Activated CD8-positive, alpha-beta memory T cell treated with anti-CD3 and anti-CD28 coated beads, Interleukin-2, amount 50 U/mL, for 1 hour (primary cell): ENCODE data around the gene DNASE2B.
"Not testable (repeated sequence)": the region's sequence is repeated elsewhere in the genome, so short reads cannot be mapped to it uniquely, and the experiment has no call there.

ENCODE experiments used
- DNase-seq: peaks from one replicate; pipeline ENCODE4 v3.0.0-alpha.2; 2020; ENCODE audit errors: extremely low read depth

The DNASE2B gene

DNA sequence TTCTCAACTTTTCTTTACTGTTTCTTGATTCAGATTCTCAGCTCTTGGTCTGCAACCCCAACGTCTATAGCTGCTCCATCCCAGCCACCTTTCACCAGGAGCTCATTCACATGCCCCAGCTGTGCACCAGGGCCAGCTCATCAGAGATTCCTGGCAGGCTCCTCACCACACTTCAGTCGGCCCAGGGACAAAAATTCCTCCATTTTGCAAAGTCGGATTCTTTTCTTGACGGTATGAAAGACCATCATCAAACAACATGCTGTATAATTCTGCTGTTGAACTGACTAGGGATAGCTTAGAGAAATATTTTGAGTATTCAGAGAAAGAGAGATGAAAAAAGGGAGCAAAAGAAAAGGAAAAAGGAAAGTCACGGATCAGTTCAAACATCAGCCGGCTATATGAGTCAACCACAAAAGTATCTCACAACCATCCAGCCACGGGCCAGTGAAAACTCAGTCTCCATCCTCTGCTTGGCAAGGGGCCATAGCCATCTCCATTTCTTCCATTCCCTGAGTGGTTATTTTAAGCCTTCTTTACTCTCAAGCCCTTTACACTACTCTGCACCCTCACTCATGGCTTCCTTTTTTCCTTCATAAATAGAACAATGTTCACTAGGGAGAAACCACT is 14.1 kb downstream of the DNASE2B start:
- no peak for DNase-seq

DNA sequence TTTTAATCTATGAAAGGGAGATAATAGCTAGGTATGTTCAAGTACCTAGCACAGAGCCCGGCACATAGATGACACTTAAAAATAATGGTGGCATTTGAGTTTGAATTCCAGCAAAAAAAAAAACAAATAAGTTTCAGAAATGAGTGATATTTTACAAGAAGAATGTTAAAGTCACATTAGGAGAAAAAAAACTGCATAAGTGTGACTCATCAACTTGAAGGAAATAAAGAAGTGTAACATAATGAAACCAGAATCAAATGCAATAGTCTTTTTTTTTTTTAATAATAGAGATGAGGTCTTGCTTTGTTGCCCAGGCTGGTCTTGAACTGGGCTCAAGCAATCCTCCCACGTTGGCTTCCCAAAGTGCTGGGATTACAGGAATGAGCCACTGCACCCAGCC is 17.1 kb downstream of the DNASE2B start:
- DNase-seq, result no peak

DNA sequence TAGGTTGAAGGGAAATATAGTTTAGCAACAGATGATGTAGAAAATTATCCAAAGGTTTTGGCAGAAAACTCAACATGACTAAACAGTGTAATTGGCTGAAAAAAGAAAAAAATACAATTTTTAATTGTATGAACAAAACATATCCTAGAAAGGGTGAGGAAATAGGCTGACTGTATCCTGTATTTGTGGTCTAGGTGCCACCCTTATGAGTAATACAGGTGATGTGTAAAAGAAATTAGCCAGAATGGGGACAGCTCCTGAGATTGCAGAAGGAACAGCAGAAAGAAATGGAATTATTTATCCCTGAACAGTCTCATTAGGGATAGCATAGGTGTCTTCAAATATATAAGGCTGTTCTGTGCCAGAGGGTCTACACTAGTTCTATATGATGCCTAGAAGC is 24.6 kb downstream of the DNASE2B start:
- DNase-seq, result no peak

DNA sequence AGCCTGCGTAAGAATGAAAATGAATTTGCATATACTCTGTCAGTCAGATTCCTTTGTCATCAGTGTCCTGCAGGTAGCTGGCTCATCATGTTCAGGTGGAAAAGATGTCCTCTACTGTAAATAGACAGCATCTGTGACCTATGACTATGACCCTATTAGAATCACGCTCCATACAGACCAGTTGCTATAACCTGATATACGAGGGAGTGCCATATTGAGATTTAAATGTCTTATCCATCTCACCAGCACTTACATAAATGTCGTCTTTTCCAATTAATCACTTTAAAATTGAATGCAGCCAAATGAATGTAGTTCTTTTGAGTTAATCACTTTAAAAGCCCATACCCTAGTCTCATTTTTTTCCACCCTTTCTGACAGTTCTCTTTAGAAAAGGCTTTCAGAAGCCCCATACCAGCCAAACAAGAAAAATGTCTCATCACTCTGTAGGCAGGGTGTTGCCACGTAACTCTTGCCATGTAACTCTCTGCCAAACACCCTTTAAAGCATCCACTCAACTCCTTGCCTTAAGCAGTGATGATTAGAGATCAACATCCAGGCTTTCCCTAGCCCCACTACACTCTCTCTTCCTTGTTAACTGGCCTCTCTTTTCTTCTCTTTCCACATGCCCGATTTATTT is 26.3 kb downstream of the DNASE2B start:
- no peak for DNase-seq

DNA sequence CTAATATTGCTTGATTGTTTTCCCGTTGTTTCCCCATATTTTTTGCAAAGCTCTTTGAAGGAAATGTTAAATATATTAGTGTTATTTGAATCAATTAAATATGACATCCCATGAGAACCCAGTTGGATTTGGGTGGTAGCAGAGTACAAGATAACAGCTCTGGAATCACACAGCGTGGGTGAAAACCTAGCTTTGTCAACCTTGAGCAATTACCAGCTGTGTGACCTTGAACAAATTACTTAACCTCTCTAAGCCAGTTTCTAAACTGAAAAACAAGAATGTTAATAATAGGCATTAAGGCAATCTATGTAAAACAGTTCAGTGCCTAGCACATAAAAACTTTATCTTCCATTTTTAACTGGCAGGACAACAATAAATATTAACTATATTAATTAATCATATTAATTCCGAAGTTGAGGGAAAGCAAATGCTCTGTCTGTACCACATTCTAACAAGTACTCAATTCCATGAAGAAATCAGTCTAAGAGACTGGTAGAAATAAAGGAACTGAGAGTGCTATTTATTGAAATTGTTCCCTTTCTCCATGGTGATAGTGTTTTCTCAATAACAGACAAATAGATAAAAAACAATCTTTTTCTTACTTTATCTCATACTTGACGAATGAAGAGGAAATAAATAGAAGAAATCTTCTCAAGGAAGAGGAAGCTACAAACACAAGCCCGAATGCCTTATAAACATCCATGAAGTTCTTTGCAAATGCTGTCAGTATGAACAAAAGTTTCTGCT is 27.0 kb downstream of the DNASE2B start:
- no peak for DNase-seq

DNA sequence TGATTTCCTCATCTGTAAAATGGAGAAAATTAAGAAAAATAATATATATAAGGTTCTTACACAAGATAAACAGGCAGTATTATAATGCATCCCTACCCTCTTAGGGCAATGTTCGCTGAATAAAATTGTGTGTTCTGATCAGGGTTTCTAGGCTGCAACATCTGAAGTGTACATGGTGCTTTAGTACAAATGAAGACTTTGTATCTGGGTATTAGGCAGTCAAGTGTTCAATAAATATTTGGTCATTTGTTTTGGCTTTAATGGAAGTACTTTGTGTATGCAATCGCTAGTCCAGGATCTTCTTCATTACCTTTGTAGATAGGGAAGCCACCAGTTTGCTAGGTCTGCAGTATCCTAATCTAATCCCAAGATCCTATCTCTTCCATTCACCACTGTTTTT is 28.1 kb downstream of the DNASE2B start:
- DNase-seq, result no peak

DNA sequence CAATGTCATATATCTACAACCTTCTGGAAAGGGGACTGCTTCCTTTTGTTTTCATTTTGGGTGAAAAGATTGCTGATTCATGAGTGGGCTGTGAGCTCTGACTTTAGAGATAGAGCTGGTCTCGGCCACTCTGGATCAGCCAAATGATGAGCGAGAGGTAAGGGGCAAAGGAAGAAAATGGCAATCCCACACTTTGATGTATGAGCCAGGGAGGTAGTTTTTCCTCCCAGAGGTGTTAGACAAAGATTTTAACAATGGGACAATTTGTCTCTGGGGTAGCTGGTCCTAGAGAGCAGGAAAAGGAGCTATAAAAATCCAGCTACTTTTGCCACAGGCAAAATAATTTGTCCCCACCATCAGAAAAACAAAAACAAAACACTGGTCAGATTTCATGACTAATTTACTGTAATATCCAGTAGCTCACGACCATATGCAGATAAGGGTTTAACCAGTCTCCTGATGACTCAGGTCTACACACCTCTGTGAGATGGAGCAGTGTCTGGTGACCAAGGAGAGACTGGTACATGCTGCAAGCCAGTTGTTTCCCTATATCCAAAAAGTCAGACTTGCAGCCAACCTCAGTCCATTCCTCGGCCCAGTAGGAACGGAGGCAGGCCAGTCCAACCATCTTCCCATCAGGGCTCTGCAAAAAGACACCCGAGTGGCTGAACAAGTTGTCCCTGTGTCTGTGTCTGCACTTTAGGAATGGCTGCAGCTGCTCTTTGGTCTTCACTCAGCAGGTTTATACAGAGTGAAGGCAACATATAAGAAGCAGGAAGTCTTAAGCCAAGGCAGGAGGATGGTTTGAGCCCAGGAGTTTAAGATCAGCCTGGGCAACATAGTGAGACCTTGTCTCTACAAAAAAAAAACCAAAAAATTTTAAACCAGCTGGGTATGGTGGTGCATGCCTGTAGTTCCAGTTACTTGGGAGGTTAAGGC is 29.2 kb downstream of the DNASE2B start:
- no peak for DNase-seq

DNA sequence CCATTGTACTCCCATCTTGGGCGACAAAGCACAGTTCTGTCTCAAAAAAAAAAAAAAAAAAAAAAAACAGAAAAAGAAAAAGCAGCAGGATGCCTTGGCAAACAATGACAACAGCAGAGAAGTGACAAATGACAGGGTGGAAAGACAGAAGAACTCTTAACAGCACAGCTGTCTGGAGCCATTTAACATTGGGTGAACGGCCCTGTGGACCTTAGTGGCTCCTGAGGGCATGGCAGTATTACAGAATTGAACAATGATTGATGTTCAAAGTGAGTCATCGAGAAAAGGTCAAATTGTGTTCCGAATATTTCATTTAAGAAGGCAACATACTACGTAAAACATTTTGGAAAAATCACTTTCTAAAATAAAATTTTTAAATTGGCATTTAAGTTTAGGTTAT is 30.0 kb downstream of the DNASE2B start:
- DNase-seq, result no peak

DNA sequence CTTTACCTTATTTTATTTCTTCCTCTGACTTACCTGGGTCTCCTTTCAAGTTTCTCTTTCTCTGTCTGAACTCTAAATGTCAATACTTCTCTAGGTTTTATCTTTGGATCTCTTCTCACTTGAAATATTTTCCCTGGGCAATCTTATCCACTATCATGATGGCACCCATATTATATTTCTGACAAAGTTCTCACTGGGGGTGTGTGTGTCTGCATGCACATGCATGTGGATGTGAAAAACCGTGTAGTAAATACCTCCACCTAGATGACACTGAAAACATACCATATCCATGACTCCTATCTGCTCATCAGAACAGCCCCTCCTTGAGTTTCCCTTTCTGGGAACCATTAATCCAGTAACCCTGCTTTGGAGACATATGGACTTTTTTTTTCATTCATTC is 30.9 kb downstream of the DNASE2B start:
- DNase-seq, result no peak

DNA sequence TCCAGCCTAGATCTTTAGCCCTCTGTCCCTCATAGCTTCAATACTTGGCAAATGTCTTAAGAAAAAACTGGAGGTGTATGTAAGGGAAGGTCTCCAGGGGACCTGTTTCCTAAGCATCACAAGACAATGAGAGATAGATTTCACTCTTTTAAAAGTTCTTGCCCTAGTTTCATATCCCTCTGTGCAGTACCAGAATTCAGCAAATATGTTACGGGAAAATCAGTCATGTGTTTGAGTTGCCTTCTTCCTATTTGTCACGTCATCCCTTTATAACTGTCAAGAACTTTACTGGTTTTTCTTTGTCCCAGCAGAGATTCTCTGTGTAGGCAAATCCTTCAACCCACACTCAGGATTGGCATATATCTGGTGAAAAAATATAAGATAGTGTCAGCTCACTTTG is 32.3 kb downstream of the DNASE2B start:
- DNase-seq, result no peak

DNA sequence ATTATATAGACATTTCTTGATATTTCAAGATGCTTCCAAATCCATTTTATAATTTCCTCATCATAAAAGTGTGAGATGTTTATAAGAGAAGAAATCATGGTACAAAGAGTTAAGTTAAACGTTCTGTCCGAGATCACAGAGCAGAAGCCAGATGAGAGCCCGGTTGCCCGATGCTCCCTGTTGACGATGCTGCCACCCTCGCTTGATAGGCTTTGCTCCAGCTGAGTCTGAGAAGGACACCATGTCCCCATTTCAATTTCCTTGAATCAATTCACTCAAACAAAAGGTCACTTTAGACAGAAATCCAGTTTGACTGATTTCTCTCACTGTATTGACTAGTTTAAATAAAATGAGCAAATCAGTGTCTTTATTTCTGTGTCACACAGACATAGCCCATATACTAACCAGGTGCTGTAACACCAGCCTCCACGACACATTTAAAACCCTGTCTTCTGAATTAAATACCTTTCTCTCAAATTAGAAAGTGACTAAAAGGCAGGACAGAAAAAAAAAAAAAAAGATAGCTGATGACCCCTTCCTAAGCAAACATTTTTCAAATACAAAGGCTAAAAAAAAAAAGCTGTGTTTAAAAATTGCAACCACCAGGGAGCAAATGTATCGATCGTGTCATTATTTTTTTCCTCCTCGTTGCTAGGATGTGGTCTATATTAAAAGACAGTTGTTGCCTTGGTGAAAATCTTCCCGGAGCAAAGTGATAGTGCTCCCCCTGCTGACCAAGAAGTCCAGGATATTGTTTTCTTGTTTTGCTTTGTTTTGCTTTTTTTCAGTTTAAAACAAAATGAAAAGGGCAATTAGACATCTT is 35.2 kb downstream of the DNASE2B start:
- peak; percentile 35 for DNase-seq

DNA sequence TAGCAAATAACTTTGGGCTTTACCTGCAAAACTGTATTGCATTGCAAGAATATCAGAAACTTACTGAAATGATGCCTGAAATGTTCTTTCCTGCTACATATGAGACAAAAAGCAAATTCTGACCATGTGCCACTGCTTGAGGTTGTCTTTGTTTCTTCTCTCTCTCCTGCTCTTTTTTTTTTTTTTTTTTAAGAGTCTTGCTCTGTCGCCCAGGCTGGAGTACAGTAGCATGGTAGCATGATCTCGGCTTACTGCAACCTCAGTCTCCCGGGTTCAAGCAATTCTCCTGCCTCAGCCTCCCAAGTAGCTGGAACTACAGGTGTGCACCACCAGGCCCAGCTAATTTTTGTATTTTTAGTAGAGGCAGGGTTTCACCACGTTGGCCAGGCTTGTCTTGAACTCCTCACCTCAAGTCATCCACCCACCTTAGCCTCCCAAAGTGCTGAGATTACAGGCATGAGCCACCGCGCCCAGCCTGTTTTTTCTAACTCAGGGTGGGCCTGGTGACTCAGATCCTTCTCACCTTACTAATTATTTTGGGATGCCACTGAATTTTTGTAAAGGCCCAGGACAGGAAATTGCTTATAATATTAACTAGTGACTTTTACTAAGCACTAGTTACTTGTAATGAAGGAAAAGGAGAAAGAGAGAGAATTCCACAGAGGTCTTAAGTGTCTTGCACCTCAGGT is 35.9 kb downstream of the DNASE2B start:
- DNase-seq, result no peak

DNA sequence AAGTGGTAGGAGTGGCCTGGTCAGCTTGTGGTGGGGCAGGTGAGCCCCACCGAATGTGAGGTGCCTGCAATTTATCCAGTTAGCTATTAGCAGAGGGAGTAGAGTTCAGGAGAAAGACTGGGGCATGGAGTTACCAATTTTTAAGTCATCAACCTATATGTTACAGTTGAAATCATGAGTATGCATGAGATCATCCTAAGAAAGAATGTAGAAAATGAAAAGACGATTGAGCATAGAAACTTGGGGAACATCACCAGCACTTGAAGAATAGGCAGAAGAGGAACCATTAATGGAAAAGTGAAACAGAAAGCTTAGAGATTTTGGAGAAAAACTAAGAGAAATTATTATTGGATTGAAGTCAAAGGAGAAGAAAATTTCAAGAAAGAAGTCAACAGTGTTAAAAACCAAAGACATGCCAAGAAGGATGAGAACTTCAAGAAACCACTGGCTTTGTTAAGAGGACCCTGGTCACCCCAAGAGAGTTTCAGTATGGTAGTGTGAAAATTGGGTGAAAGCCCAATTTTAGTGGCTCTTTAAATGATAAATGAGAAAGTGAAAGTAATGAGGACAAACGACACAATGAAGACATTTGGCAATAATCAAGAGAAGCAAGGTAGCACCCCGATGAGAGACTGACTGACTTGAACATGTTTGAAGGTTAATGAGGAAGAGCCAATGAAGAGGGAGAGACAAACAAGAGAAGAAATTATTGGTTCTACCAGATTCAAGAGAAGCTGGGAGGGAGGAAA is 36.7 kb downstream of the DNASE2B start:
- DNase-seq, result no peak

DNA sequence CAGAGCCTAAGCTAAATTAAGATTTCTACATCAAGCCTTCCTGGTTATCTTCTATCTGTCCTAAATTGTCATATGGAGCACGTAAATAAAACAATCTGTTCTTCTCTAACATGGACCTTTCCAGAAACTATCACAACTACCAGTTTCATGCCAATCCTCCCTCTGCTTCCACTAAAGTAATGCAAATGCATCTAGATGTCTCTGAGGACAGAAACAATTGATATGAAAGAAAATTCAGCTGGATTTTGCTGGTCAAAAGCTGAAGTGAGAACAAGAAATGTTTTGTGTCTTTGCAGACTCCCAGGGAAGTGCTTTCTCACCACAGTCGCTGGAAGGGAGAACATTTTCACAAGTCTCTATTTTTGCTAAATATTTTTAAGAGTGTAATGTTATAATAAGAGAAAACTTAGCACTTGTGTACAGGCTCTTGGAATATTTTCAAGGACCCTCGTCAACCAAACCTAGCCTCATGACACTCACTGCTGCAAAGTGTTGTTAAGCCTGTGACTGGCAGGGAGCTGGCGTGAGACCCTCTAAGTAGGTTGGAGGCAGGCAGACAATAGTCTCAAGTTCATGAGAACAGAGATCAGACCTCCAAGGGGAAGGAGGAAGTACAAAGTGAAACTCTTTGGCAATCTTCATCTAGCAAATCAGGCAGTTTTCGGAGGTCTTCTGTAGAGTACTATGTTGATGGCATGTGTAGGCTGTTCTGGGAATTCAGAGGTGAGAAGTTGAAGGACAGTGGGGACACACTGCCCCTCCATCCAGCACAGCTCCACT is 38.8 kb downstream of the DNASE2B start:
- no peak for DNase-seq

DNA sequence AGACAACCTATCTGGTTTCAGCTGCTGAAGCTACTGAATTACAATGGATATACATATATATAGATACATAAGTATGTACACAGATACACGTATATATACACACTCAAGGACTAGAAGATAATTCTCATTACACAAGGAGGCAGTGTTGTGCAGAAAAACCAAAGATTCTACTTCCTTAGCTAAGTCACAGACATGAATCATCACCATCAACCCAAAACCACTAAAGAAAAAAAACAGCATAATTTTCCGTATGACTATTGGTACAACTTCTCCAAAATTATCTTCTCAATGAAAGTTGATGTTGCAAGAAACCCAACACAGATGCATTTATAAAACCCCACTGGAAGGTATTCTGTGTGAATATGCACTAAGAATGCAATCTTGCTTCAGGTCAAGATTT is 44.0 kb downstream of the DNASE2B start:
- DNase-seq, result no peak

DNA sequence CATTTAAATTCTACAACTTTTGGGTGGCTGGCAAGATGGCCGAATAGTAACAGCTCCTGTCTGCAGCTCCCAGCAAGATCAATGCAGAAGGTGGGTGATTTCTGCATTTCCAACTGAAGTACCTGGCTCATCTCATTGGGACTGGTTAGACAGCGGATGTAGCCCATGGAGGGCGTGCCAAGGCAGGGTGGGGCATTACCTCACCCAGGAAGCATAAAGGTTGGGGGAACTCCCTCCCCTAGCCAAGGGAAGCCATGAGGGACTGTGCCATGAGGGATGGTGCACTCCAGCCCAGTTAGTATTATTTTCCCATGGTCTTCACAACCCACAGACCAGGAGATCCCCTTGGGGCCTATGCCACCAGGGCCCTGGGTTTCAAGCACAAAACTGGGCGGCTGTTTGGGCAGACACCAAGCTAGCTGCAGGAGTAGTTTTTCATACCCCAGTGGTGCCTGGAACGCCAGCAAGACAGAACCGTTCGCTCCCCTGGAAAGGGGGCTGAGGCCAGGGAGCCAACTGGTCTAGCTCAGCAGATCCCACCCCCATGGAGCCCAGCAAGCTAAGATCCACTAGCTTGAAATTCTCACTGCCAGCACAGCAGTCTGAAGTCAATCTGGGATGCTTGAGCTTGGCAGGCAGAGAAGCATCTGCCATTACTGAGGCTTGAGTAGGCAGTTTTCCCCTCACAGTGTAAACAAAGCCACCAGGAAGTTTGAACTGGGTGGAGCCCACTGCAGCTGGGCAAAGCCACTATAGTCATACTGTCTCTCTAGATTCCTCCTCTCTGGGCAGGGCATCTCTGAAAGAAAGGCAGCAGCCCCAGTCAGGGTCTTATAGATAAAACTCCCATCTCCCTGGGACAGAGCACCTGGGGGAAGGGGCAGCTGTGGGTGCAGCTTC is 44.7 kb downstream of the DNASE2B start:
- DNase-seq, result not testable (repeated sequence)

DNA sequence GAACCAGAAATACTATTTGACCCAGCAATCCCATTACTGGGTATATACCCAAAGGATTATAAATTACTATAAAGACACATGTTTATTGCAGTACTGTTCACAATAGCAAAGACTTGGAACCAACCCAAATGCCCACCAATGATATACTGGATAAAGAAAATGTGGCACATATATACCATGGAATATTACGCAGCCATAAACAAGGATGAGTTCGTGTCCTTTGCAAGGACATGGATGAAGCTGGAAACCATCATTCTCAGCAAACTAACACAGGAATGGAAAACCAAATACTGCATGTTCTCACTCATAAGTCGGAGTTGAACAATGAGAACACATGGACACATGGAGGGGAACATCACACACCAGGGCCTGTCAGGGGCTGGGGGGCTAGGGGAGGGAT is 50.4 kb downstream of the DNASE2B start:
- not testable (repeated sequence) for DNase-seq

DNA sequence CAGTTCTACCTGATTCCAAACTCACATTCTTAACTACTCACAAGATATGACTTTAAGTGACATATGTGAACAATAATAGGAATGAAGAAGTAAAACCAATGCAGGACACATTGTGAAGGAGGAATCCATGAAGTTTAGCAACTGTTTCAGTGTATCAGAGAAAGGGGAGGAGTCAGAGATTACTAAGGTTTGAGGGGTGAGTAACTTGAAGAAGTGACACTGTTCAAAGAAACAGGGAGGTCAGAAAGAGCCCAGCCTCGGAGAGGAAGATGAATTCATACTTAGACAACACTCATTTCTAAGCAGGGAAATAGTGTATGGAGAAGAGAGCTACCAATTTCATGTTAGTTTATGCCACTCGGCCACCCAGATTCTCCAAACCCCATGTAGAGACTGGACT is 52.6 kb downstream of the DNASE2B start:
- no peak for DNase-seq
